ENCODE data around the gene LLGL2. TPM values are rescaled to one million over a fixed set of nuclear protein-coding genes. Genes with fewer than 3 reads are reported as not detected.

Gene LLGL2
- total RNA-seq, 1 experiment from 2014 or later = 3.9 TPM

- Histone ChIP-seq H3K4me3 (no peak overlapping the region), H3K27me3 (no peaks in the 10 kb centered on the region), H3K9me3 (no peaks in the 10 kb centered on the region), H3K36me3 (no peaks in the 10 kb centered on the region)
- peak; percentile 62 for DNase-seq
Measured at GRCh38 chr17:75601057-75601987, 75.8 kb downstream of the LLGL2 start.

- Histone ChIP-seq H3K4me3 (no peak overlapping the region), H3K27me3 (no peaks in the 10 kb centered on the region)
- peak; percentile 54 for DNase-seq
Measured at GRCh38 chr17:75602644-75603043, 77.1 kb downstream of the LLGL2 start.

GRCh38 chr17:75603123-75603522 lies 77.6 kb downstream of the LLGL2 start:
- Histone ChIP-seq H3K9me3 (no peaks in the 10 kb centered on the region), H3K36me3 (no peaks in the 10 kb centered on the region), H3K27me3 (no peaks in the 10 kb centered on the region), H3K4me3 (no peak overlapping the region)
- DNase-seq = no peak

More at GRCh38 chr17:75602644-75603043, 77.1 kb downstream of the LLGL2 start:
- no peaks in the 10 kb centered on the region for H3K9me3 ChIP-seq
- no peaks in the 10 kb centered on the region for H3K36me3 ChIP-seq

GRCh38 chr17:75604034-75604695 lies 78.7 kb downstream of the LLGL2 start:
- H3K27me3 ChIP-seq = no peaks in the 10 kb centered on the region
- no peaks in the 10 kb centered on the region for H3K36me3 ChIP-seq
- no peak overlapping the region for H3K4me3 ChIP-seq
- no peak for DNase-seq
- no peaks in the 10 kb centered on the region for H3K9me3 ChIP-seq

GRCh38 chr17:75605790-75606189 lies 80.3 kb downstream of the LLGL2 start:
- no peak for DNase-seq
- no peaks in the 10 kb centered on the region for H3K36me3 ChIP-seq
- H3K4me3 ChIP-seq = no peak overlapping the region
- no peaks in the 10 kb centered on the region for H3K27me3 ChIP-seq
- no peaks in the 10 kb centered on the region for H3K9me3 ChIP-seq

- no peaks in the 10 kb centered on the region for H3K27me3 ChIP-seq
- DNase-seq = no peak
- no peaks in the 10 kb centered on the region for H3K36me3 ChIP-seq
- H3K4me3 ChIP-seq = no peak overlapping the region
- no peaks in the 10 kb centered on the region for H3K9me3 ChIP-seq
Measured at GRCh38 chr17:75607086-75607485, 81.6 kb downstream of the LLGL2 start.

GRCh38 chr17:75610103-75610984 lies 84.8 kb downstream of the LLGL2 start:
- DNase-seq = peak; percentile 79
- Histone ChIP-seq H3K4me3 (no peak overlapping the region), H3K9me3 (no peaks in the 10 kb centered on the region), H3K27me3 (no peaks in the 10 kb centered on the region), H3K36me3 (no peaks in the 10 kb centered on the region)

GRCh38 chr17:75611851-75612429 lies 86.4 kb downstream of the LLGL2 start:
- no peaks in the 10 kb centered on the region for H3K9me3 ChIP-seq
- no peaks in the 10 kb centered on the region for H3K27me3 ChIP-seq
- H3K4me3 ChIP-seq = no peak overlapping the region
- no peaks in the 10 kb centered on the region for H3K36me3 ChIP-seq
- DNase-seq = no peak

GRCh38 chr17:75612906-75613626 lies 87.6 kb downstream of the LLGL2 start:
- Histone ChIP-seq H3K36me3 (no peaks in the 10 kb centered on the region), H3K9me3 (no peaks in the 10 kb centered on the region), H3K4me3 (no peak overlapping the region), H3K27me3 (no peaks in the 10 kb centered on the region)
- DNase-seq = no peak

- Histone ChIP-seq H3K9me3 (no peaks in the 10 kb centered on the region), H3K27me3 (no peaks in the 10 kb centered on the region), H3K4me3 (no peak overlapping the region), H3K36me3 (no peaks in the 10 kb centered on the region)
- DNase-seq = no peak
Measured at GRCh38 chr17:75614006-75614405, 88.5 kb downstream of the LLGL2 start.

- H3K36me3 ChIP-seq = no peaks in the 10 kb centered on the region
- H3K27me3 ChIP-seq = no peaks in the 10 kb centered on the region
- H3K4me3 ChIP-seq = no peak overlapping the region
- H3K9me3 ChIP-seq = no peaks in the 10 kb centered on the region
- DNase-seq = no peak
Measured at GRCh38 chr17:75614556-75615270, 89.2 kb downstream of the LLGL2 start.

GRCh38 chr17:75615301-75615700 lies 89.8 kb downstream of the LLGL2 start:
- H3K9me3 ChIP-seq = no peaks in the 10 kb centered on the region
- no peaks in the 10 kb centered on the region for H3K27me3 ChIP-seq
- no peak overlapping the region for H3K4me3 ChIP-seq
- no peak for DNase-seq
- no peaks in the 10 kb centered on the region for H3K36me3 ChIP-seq

GRCh38 chr17:75616521-75617122 lies 91.1 kb downstream of the LLGL2 start:
- no peaks in the 10 kb centered on the region for H3K27me3 ChIP-seq
- DNase-seq = no peak
- no peaks in the 10 kb centered on the region for H3K36me3 ChIP-seq

GRCh38 chr17:75617218-75617617 lies 91.7 kb downstream of the LLGL2 start:
- Histone ChIP-seq H3K9me3 (no peaks in the 10 kb centered on the region), H3K4me3 (no peak overlapping the region), H3K36me3 (no peaks in the 10 kb centered on the region), H3K27me3 (no peaks in the 10 kb centered on the region)
- DNase-seq = no peak

More at GRCh38 chr17:75616521-75617122, 91.1 kb downstream of the LLGL2 start:
- H3K9me3 ChIP-seq = no peaks in the 10 kb centered on the region
- no peak overlapping the region for H3K4me3 ChIP-seq

GRCh38 chr17:75617675-75618074 lies 92.2 kb downstream of the LLGL2 start:
- H3K27me3 ChIP-seq = no peaks in the 10 kb centered on the region

More at GRCh38 chr17:75617675-75618074, 92.2 kb downstream of the LLGL2 start:
- Histone ChIP-seq H3K4me3 (no peak overlapping the region), H3K36me3 (no peaks in the 10 kb centered on the region), H3K9me3 (no peaks in the 10 kb centered on the region)
- no peak for DNase-seq
